Keratinocyte (primary cell): ENCODE measurements around the gene MYH13.

Experiments
- EZH2 ChIP-seq: IDR thresholded peaks from one replicate; pipeline ENCODE4 v1.6.1; 2012; ENCODE audit warnings: inconsistent platforms, mild to moderate bottlenecking, low read length, moderate library complexity
- TF ChIP-seq, protein P1 (sequence below), 3 experiments: IDR thresholded peaks in 1 of 3; conservative IDR thresholded peaks in 1 of 3; optimal IDR thresholded peaks in 1 of 3; 2 replicates in 2 of 3; 3 replicates in 1 of 3; pipeline versions ENCODE3 to v1.5.1; 2011; ENCODE audit warnings: low read length in 3 of 3, mild to moderate bottlenecking in 3 of 3, moderate library complexity in 2 of 3, control low read depth in 1 of 3, inconsistent platforms in 1 of 3; ENCODE audit not compliant: insufficient read depth in 2 of 3; ENCODE audit errors: extremely low read depth in 1 of 3

- TF ChIP-seq, protein P1, sequence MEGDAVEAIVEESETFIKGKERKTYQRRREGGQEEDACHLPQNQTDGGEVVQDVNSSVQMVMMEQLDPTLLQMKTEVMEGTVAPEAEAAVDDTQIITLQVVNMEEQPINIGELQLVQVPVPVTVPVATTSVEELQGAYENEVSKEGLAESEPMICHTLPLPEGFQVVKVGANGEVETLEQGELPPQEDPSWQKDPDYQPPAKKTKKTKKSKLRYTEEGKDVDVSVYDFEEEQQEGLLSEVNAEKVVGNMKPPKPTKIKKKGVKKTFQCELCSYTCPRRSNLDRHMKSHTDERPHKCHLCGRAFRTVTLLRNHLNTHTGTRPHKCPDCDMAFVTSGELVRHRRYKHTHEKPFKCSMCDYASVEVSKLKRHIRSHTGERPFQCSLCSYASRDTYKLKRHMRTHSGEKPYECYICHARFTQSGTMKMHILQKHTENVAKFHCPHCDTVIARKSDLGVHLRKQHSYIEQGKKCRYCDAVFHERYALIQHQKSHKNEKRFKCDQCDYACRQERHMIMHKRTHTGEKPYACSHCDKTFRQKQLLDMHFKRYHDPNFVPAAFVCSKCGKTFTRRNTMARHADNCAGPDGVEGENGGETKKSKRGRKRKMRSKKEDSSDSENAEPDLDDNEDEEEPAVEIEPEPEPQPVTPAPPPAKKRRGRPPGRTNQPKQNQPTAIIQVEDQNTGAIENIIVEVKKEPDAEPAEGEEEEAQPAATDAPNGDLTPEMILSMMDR (optimal IDR thresholded peaks at IDR 0.05 in 1 of 3, IDR thresholded peaks at IDR 0.05 in 1 of 3, conservative IDR thresholded peaks at IDR 0.05 in 1 of 3; ENCODE audit: extremely low read depth in 1 of 3, insufficient read depth in 2 of 3, low read length in 3 of 3) = no peak
- TF ChIP-seq EZH2 = no peak
Measured at GRCh38 chr17:10394201-10394887, 21.5 kb upstream of the MYH13 start.
